HG02970 (cell line): ENCODE results near the gene AXIN1.

Experiments used
- ATAC-seq: cut with Tn5 transposase; IDR thresholded peaks from one replicate; pipeline ENCODE4 v1.9.1; 2021; ENCODE audit warnings: mild to moderate bottlenecking, moderate library complexity, moderate number of reproducible peaks; ENCODE audit not compliant: unreplicated experiment, low FRiP score

AXIN1 gene

DNA sequence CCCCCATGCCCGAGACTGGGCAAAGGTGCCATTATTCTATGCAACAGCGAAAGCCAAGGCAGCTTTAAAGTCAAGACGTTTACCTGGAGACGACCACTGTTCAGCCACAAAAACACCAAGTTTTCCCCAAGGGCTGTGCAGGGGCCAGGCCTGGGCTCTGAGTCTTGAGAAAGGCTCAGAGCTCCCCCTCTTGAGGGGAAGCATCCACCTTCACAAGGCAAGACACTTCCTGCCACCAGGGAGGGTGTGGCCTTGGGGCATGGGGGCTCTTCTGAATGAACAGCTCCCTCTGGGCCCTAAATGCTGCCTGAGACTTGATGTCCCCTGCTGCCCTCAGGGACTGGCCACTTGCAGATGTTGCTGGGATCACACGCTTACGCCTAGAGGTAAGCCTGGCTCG, 43.0 kb downstream of the AXIN1 start:
- ATAC-seq: no peak

DNA sequence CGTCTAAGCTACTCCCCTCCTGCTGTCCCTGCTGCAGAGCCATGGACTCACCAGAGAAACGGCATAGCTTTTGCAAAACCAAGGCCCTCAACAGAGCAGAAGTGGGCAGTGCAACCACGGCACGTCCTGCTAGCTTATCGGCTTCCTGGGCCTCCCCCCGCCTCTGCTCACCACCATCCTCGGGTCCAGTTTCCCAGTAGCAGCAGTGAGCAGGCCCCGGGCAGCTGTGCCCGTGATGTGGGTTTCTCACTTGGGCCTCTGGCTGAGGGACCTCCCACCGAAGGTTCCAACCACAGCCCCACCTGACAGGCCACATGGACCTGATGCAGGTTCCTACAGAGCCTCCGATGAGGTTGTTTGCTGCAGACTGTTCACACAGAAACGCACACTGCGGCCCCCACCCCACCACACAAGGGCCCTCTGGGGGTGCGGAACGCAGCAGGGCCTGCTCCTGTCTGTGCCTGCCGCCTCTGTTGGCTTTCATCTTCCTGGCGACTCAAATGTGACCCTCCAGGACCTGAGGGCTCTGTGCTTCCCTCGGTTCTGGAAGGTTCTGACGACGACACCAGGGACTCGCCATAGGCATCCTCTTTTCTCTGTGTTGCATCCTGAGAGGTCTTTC, 44.7 kb downstream of the AXIN1 start:
- ATAC-seq: no peak

DNA sequence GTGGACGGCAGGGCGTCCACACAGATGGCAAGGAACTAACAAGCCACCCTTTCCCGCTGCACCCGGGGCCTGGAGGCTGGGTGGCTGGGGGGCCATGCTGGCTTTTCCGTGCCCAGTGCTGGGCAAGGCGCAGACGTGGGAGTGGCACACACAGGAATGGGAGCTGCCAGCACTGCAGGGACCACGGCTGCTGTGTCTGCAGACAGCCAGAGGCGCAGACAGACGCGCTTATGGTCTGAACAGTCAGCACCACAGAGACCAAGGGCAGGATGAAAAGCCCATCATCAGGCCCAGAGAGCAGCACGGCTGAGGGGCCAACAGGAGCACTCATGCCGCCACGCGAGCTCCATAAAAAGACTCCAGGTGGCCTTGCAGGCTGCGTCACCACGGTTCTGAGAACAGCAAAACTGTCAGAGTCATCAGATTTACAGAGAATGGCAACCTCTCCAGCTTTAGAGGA, 45.6 kb downstream of the AXIN1 start:
- ATAC-seq: no peak

DNA sequence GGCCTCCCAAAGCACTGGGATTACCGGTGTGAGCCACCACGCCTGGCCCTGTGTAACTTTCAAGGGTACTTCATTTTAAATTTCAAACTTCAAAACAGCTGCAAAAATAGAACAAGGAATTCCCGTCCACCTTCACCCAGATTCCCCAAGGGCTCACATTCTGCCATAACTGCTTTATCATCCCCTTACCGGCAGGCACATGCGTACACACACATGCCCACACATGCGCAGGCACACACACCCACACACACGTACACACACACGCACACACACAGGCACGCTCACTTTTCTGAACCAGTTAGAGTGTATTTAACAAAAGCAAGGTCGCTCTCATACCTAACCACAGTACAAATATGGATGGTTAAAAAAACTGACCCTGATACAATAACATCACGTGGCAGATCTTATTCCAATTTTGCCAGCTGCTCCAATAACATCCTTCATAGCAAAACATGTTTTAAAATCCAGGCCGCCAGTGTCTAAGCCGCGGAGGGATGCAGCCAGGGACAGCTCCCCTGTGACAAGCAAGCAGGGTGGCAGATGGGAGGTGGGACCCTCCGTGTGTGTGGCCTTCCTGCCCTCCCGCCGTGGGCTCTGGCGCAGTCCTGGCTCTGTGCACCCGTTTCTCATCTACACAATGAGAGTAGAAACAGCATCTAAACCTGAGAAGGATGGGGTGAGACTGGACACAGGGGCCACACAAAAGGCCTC, 46.5 kb downstream of the AXIN1 start:
- ATAC-seq: no peak

DNA sequence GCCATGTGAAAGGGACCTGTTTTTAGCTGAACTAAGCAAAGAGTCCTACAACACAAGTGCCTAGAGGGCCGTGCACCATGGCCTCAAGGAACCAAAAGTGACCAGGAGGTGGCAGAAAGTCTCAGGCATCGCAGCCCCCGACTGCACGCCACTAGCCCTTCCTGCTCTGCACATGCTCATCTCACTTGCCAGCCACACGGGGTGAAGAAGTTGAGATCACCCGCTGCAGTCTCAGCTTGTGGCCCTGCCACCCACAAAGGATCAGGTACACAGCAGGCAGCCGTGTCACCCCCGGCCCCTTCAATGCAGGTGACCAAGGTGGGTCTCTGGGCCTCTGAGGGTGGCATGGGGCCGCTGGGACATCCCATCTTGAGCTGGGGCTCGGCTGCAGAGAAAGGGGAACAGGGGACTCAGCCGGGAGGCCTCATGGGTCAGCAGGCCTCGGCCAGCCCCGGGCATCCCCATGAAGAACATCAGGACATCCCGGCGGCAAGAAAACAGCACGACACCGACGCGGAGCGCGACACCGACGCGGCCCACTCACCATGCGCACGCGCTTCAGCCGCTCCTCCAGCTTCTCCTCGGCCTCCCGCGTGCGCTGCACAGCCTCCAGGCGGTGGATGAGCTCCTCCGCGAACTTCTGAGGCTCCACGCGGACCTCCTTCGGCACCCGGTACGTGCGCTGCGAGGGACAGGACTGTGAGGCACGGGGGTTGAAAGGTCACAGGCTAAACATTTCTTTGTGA, 48.6 kb downstream of the AXIN1 start:
- no peak for ATAC-seq

DNA sequence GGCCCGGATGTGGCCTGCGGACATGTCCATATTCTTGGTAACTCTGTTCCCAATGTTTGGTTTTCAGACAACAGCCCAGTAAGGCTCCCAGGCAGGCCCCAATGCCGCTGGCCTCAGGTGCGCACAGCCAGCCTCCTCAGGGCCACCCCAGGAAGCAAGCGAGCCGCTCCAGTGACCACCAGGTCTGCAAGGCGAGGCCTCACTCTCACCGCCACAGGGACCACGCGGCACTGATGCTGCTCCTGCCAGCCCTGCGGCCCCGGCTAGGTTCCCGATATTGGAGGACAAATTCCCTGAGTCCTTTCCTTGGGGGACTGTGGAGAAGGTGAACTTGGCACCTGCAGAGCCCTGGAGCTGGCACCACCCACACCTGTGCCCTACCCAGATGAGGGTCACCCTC, 50.6 kb downstream of the AXIN1 start:
- no peak for ATAC-seq

DNA sequence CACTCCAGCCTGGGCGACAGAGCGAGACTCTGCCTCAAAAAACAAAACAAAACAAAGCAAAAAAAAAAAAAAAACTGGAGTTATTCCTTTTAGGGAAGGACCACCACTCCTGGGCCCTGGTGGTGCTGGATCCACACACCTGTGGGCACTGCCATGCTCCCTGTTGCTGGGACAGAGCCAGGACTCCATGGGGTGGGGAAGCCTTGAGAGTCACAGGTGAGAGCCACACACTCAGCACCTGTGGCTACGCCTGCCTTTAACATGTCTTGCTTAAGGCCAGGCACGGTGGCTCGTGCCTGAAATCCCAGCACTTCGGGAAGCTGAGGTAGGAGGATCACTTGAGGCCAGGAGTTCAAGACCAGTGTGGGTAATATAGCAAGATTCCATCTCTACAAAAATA, 51.3 kb downstream of the AXIN1 start:
- ATAC-seq: no peak

DNA sequence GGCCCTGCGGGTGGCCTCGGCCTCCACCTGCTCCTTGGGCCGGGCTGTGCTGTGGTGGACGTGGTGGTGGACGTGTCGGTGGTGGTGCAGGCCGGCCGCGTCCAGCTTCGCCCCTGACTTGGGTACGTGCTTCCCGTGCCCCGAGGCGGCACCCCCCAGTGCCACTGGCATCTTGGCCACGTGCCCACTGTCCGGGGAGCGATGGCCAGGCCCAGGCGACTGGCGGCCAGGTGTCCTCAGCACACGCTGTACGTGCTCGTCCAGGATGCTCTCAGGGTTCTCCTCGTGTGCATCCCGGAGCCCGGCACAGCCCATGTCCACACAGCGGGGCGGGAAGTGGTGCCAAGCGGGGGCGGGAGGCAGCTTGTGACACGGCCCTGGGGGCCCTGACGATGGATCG, 54.7 kb downstream of the AXIN1 start:
- ATAC-seq: no peak

DNA sequence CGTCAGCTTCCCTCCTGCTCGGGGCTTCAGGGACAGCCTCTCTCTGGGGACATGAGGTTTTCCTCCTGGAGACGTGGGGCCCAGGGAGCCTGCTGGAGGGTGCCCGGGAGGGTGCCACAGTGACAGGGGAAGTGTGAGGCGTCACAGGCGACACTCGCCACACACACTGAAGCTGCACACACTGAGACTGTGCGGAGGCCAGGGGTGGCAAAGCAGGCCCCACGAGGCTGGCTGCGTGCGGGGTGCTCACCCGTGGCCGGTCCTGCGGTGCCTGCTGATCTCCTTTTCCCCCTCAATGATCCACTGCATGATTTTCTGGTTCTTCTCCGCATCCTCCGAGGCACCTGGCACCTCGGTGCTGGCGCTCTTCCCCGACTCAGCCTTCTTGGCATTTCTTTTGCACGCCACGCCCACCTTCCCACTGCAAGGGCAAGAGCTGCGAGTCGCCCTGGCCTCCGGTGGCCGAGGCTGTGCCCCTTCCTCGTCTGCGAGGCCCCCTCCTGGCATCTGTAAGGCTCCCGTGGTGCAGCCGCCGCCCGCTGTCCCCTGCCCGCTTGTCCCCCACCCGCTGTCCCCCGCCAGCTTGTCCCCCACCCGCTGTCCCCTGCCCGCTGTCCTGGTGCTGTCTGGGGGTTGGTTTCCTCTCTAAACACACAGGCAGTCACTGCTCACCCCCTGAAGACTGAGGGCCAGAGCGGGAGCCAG, 55.6 kb downstream of the AXIN1 start:
- no peak for ATAC-seq

DNA sequence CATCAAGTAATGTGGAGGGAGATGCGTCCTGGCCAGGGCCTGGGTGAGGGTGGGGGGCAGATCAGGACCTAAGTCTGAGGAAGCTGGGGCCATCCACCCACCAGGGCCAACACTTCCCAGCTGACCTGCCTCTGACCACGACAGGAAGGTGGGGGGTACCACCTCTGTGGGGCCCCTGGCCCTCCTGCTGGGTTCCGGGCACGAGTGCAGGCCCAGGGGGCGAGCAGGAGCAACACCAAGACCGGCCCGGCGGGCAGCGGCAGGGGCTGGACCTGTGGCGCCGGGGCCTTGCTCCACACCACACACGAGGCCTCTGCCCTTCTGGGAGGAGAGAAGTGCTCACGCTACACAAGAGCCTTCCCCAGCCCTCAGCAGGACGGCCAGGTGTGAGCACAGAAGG, 56.2 kb downstream of the AXIN1 start:
- ATAC-seq: no peak

DNA sequence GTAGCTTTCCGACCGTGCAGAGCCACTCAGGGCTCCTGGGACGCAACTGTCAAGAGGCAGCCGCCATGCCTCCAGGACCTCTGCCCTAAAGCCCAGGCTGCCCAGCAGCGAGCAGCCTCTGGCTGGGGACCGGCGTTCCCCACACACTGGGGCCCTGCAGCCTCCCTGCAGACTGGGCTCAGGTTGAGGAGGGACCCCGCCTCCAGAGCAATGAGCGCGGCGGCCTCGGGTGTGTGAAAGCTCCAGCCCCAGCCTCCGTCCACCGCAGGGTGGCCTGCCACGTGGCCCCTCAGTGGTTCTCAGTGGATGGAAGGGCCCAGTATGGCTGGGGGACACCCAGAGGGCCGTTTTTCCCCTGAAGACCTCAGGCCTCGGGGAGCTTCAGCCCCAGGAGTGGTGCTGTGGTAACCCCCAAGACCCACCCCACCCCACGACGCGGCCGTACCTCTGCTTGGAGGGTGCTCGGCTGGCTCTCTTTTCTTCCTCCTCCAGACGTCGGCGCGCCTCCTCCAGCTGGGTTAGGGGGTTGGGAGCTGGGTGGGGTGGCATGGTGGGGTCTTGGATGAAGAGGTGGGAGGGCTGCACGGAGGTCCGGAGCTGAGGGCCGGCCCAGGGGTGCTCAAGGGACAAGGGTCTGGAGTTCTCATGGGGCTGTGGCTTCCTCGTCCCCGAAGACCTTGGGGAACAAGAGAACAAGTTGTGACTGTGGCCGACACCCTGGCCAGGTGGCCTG, 59.3 kb downstream of the AXIN1 start:
- ATAC-seq: no peak

DNA sequence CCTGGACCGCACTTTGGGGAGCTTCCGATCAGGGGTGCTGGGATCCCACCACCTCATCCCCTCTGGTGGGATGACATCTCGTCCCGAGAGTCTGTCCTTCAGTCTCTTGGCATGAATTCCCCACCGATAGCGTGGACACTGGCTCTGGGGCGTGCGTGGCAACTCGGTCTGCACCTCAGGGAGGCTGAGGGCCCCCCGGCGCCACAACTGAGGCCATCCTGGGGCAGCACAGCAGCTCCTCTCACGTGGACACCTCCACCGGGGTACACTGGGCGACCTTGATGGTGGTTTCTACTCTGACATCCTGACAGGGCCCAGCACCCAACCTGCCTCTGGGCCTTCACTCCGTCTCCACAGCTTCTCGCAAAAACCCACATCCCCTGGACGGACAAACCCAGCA, 61.0 kb downstream of the AXIN1 start:
- ATAC-seq: no peak

DNA sequence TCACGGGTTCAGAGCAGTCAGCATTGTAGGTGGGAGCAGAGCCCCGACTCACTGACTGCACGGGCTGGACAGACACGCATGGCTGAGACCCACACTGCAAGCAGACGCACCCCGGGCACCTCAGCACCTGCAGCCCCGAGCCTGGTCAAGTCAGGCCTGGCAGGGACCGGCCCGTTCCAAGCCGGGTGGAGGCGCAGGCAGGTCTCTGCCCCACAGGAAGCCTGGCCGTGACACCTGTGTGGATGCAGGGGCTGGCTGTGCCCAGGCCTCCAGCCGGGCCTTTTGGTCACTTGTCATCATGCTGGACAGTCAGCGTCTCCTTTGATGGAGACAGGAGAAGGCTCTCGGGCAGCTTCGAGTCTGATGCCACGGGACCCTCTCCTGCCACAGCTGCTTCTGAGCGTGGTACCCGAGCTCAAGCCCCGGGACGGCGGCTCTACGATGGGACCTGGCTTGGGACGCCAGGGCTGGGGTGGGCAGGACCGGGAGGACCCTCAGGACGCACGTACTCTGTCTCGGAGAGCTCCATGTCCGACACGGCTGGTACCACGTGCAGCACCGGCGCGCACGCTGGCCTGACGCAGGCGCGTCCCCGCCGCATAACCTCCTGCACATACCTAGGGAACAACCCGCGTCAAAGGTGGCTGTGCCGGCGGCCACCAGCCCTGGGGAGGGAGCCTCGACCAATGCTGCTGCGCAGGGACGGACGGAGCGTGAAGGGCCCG, 61.7 kb downstream of the AXIN1 start:
- ATAC-seq: no peak

DNA sequence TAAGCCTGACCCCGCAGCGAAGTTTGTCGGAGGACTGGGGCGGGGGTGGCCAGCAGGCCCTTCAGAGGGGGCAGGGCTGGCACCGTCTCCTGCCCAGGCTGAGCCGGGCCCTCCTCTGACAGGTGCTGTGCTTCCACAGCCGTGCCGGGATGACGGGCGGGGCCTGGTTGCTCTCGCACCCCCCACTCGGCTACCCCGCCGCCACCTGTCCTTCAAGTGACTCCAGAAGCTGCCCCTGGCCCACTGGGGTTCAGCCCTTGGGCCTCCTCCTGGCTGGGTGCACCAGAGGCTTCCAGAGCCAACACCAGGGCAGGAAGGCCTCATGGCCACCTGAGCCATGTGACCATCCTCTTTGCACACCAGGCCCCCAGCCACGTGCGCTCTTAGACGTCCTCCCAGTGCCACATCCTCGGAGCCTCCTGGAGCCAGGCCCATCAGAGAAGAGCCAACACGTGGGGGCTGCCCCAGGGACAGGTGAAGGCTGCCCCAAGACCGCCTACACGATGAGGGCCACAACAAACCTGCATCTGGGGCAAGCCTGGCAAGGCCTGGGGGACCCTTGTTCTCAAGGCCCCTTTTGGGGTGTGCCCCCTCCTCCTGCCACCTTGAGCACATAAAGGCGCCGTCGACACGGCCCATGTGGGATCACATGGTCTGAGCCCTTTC, 62.4 kb downstream of the AXIN1 start:
- no peak for ATAC-seq

DNA sequence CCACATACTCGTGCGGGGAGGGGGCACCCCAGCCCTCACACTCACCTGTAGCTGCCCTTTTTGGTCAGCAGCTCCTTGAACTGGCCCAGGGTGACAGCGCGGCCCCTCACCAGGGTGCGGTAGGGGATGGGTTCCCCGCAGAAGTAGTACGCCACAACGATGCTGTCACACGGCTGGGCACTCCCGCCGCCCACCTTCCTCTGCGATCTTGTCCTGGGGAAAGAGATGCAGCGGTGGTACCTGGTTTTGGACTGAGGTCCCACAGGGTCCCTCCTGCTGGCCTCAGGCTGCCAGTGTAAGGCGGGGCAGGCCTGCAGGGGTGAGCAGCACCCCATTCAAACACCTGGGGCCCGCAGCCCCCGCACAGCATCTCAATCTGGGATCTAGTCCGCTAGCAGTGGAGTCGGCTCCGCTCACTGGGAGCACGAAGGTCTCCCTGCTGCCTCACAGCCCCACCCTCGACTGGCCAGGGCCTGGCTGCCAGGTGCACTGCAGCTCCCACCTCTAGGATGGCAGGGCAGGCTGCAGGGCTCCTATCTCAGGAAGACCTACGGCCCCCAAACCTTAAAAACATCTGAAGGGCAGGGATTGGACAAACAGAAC, 63.0 kb downstream of the AXIN1 start:
- ATAC-seq: no peak

DNA sequence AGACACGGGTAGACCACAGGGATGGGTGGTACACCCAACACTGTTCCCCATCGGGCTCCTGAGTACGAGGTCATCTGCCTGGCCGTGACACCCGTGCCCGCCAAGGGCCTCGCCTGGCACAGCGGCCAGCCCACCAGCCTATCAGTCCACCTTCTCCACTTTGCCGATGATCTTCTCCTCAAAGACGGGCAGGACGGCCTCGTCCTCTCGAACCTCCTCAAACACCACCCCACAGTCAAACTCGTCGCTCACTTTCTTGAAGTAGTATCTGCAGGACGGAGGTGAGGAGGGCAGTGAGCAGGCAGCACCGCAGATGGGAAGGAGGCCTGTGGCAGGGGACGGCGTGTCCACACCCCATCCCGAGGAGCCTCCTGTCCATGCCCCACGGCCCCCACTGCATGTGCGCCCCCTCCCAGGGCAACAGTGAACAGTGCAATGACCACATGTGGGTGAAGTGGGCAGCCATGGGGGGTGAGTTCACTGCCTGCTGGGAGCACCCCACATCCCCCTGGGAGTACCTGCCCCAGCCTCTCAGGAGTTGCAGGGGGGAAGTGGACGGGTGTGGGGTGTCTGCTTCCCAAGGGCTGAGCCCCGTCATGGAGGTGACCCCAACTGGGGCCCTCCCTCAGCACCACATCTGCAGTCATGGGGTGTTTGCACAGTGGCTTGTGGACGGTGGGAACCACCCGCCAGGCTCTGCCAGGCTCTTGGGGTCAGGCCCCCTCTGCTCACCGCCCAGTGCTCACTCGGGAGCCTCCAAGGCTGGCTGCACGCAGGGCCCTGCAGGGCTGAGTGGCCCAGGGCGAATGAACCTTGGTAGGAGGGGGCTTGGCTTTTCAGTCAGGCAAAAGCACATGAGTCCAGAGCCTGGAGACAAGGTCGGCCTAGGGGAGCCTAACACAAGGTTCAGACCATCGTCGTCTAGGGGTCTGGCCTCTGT, 64.3 kb downstream of the AXIN1 start:
- ATAC-seq: no peak

DNA sequence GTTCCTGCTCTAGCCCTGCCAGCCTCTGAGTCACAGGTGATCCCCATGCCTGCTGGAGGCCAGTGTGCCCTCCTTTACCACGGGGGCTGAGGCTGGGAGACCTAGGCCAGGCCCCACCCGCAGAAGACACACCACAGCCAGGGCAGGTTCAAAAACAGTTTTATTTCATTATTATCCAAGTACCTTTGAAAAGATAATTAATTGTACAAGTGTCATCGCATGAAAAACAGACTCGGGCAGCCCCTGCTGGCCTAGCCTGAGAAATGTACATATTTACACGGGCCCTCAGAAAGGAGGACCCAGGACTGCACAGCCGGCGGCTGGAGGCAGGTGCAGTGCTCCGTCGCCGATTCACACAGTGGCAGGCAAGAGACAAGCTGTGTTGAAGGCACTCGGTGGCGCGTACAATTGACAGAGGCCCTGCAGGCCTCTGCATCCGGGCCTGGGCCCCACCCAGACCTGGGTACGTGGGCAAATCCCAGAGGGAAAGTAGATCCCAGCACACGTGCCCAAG, 65.2 kb downstream of the AXIN1 start:
- ATAC-seq: no peak
